22Rv1 (cell line): ENCODE results near the gene CD8B.

Source experiments
- CTCF ChIP-seq: fragments of 450-650 bp; IDR thresholded peaks from 2 replicates; pipeline ENCODE4 v1.5.1; 2017; ENCODE audit warnings: mild to moderate bottlenecking
- ZFX ChIP-seq: fragments of 450-650 bp; IDR thresholded peaks from 2 replicates; pipeline ENCODE4 v1.6.1; 2017; ENCODE audit warnings: antibody characterized with exemption, borderline replicate concordance

- TF ChIP-seq CTCF (no peak), ZFX (no peak)
Measured at GRCh38 chr2:86791573-86791972, 70.1 kb downstream of the CD8B start.
